ENCODE measurements around the gene TSPYL6.

DNA sequence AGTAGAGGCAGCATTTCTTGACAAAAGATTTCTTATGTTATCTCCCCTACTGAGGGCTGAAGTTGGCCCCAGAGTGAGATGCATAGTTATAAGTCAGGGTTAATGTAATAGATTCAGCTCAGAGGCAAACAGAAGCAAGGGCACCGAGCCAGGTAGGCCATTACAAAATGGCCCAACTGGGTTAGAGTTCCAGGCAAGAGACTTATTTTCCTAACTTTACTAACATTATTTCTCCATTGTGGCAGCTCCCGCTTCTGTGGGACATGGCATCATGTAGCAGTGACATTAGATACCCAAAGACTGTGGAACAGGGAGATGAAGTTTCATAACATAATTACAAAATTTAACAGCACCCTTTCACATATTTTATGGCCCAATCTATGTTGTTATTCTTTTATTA, 27.1 kb downstream of the TSPYL6 start:
- TF ChIP-seq POLR2AphosphoS5 (IDR thresholded peaks at IDR 0.05; ENCODE audit: insufficient read depth, low read depth, low read length) (no peak), POLR2A (IDR thresholded peaks at IDR 0.05; ENCODE audit: low read depth, low read length) (no peak), CTCF (IDR thresholded peaks at IDR 0.05; ENCODE audit: extremely low read depth in 1 of 2, insufficient read depth in 1 of 2, low read depth in 1 of 2, low read length in 2 of 2) (no peak)
